ENCODE data around the gene ZC3HAV1.
"Not testable (repeated sequence)": the region's sequence is repeated elsewhere in the genome, so short reads cannot be mapped to it uniquely, and the experiment has no call there.

The ZC3HAV1 gene

GRCh38 chr7:139109188-139109982 lies at the start of gene ZC3HAV1:
TSS of gene ZC3HAV1 (minus strand) at chr7:139109720. CDS start at chr7:139109331, 389 bp downstream.
- DNase-seq, result peak; percentile 89

- DNase-seq, result no peak
Measured at GRCh38 chr7:139153832-139154231, 44.3 kb upstream of the ZC3HAV1 start.

GRCh38 chr7:139152149-139152548 lies 42.6 kb upstream of the ZC3HAV1 start:
- DNase-seq, result no peak

GRCh38 chr7:139139150-139139549 lies 29.6 kb upstream of the ZC3HAV1 start:
- no peak for DNase-seq

GRCh38 chr7:139133335-139134139 lies 24.0 kb upstream of the ZC3HAV1 start:
- peak; percentile 93 for DNase-seq

GRCh38 chr7:139132887-139133286 lies 23.4 kb upstream of the ZC3HAV1 start:
- DNase-seq, result no peak

GRCh38 chr7:139131601-139132041 lies 22.1 kb upstream of the ZC3HAV1 start:
- DNase-seq, result no peak

- not testable (repeated sequence) for DNase-seq
Measured at GRCh38 chr7:139129814-139130213, 20.3 kb upstream of the ZC3HAV1 start.

GRCh38 chr7:139127648-139128047 lies 18.1 kb upstream of the ZC3HAV1 start:
- DNase-seq, result no peak

- no peak for DNase-seq
Measured at GRCh38 chr7:139125657-139126056, 16.1 kb upstream of the ZC3HAV1 start.

- DNase-seq, result peak; percentile 49
Measured at GRCh38 chr7:139124995-139125394, 15.5 kb upstream of the ZC3HAV1 start.

GRCh38 chr7:139124084-139124914 lies 14.8 kb upstream of the ZC3HAV1 start:
- peak; percentile 53 for DNase-seq

- no peak for DNase-seq
Measured at GRCh38 chr7:139119486-139119849, 9.9 kb upstream of the ZC3HAV1 start.

- DNase-seq, result peak; percentile 50
Measured at GRCh38 chr7:139118805-139119485, 9.4 kb upstream of the ZC3HAV1 start.

- DNase-seq, result peak; percentile 49
Measured at GRCh38 chr7:139118234-139118804, 8.8 kb upstream of the ZC3HAV1 start.

GRCh38 chr7:139117599-139118233 lies 8.2 kb upstream of the ZC3HAV1 start:
- no peak for DNase-seq

- no peak for DNase-seq
Measured at GRCh38 chr7:139116999-139117398, 7.5 kb upstream of the ZC3HAV1 start.

- DNase-seq, result no peak
Measured at GRCh38 chr7:139115104-139115503, 5.6 kb upstream of the ZC3HAV1 start.

- no peak for DNase-seq
Measured at GRCh38 chr7:139114585-139114984, 5.1 kb upstream of the ZC3HAV1 start.

- no peak for DNase-seq
Measured at GRCh38 chr7:139114018-139114417, 4.5 kb upstream of the ZC3HAV1 start.

- DNase-seq, result no peak
Measured at GRCh38 chr7:139112741-139113250, 3.3 kb upstream of the ZC3HAV1 start.

All from activated CD4-positive, alpha-beta T cell treated with anti-CD3 and anti-CD28 coated beads for 48 hours (primary cell).